BLaER1 treated with 17β-estradiol and CSF1 and Interleukin-3, amounts not matched to agents 10 nM and 100 nM (cell line): ENCODE data around the gene DERA.

Experiments used
- H3K27ac ChIP-seq, 11 experiments: shearing (Covaris generic); formaldehyde crosslinking; 2 replicates each; pipeline ENCODE4 v1.8.1; 2022
- H3K27me3 ChIP-seq, 11 experiments: shearing (Covaris generic); formaldehyde crosslinking; 2 replicates each; pipeline ENCODE4 v1.8.1; 2022
- H3K36me3 ChIP-seq, 11 experiments: shearing (Covaris generic); formaldehyde crosslinking; 2 replicates each; pipeline ENCODE4 v1.8.1; 2022
- H3K4me1 ChIP-seq, 10 experiments: shearing (Covaris generic); formaldehyde crosslinking; 2 replicates each; pipeline ENCODE4 v1.8.1; 2022
- H3K4me2 ChIP-seq, 11 experiments: shearing (Covaris generic); formaldehyde crosslinking; 2 replicates each; pipeline ENCODE4 v1.8.1; 2022
- H3K4me3 ChIP-seq, 10 experiments: shearing (Covaris generic); formaldehyde crosslinking; 2 replicates each; pipeline ENCODE4 v1.8.1; 2022
- H3K9ac ChIP-seq, 11 experiments: shearing (Covaris generic); formaldehyde crosslinking; 2 replicates each; pipeline ENCODE4 v1.8.1; 2022
- H3K9me3 ChIP-seq, 11 experiments: shearing (Covaris generic); formaldehyde crosslinking; replicated peaks in 1 of 11; 2 replicates each; pipeline ENCODE4 v1.8.1; 2022
- H4K20me1 ChIP-seq, 11 experiments: shearing (Covaris generic); formaldehyde crosslinking; 2 replicates each; pipeline ENCODE4 v1.8.1; 2022
- Cebpa-rat ChIP-seq, 11 experiments: shearing (Covaris generic); IDR thresholded peaks; 2 replicates each; pipeline ENCODE4 v1.8.1; 2022

Gene DERA

DNA sequence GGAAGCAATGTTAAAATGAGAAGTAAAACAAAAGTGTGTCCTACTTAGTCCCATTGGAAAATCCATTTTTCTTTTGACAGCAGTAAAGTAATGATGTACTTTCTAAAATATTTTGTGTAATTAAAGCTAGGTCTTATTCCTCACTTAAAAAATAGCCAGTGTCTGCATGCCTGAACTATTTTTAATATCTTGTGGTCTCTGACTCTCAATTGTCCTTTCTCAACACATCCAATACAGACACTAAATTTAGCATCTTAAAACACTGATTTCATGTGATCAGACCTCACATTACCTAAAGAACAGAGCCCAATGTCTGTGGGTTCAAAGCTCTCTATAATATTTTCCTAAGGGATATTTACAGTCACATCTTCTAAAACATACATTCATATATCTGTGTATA is 108.0 kb downstream of the DERA start:
- Histone ChIP-seq H4K20me1 (no peaks in the 10 kb centered on the region), H3K9ac (no peak overlapping the region), H3K27ac (no peak overlapping the region), H3K4me3 (no peak overlapping the region), H3K4me2 (no peak overlapping the region), H3K9me3 (peaks cover 53 to 73% (median 61%) of the 10 kb centered on the region in 11 experiments), H3K27me3 (no peaks in the 10 kb centered on the region), H3K4me1 (peaks cover 0 to 13% (median 0%) of the 10 kb centered on the region in 10 experiments; a peak in 9 of 20 replicates), H3K36me3 (peaks cover 35 to 80% (median 53%) of the 10 kb centered on the region in 11 experiments)
- no peak for TF ChIP-seq Cebpa-rat (IDR thresholded peaks at IDR 0.05)

DNA sequence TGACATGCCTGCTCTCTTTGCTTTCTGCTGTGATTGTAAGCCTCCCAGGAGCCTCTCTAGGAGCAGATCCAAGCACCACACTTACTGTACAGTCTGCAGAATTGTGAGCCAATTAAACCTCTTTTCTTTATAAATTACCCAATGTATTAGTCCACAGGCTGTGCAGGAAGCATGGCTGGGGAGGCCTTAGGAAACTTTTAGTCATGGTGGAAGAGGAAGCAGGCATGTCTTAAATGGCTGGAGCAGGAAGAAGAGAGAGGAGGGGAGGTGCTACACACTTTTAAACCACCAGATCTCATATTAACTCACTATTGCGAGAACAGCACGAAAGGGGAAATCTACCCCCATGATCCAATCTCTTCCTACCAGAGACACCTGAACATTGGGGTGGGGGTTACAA is 108.9 kb downstream of the DERA start:
- H3K4me2 ChIP-seq: peak overlapping the region in 4 of 11 experiments; percentile 8 to 43 (median 40); a peak in 6 of 22 replicates
- no peak overlapping the region for H3K4me3 ChIP-seq
- H3K27ac ChIP-seq: peak overlapping the region in 3 of 11 experiments; percentile 9 to 51 (median 31); a peak in 1 of 22 replicates
- H3K27me3 ChIP-seq: no peaks in the 10 kb centered on the region
- no peaks in the 10 kb centered on the region for H4K20me1 ChIP-seq
- no peak for TF ChIP-seq Cebpa-rat (IDR thresholded peaks at IDR 0.05)
- no peak overlapping the region for H3K9ac ChIP-seq
- peaks cover 0 to 13% (median 0%) of the 10 kb centered on the region in 10 experiments; a peak in 9 of 20 replicates for H3K4me1 ChIP-seq
- H3K9me3 ChIP-seq: peaks cover 44 to 65% (median 52%) of the 10 kb centered on the region in 11 experiments
- H3K36me3 ChIP-seq: peaks cover 26 to 75% (median 44%) of the 10 kb centered on the region in 11 experiments

DNA sequence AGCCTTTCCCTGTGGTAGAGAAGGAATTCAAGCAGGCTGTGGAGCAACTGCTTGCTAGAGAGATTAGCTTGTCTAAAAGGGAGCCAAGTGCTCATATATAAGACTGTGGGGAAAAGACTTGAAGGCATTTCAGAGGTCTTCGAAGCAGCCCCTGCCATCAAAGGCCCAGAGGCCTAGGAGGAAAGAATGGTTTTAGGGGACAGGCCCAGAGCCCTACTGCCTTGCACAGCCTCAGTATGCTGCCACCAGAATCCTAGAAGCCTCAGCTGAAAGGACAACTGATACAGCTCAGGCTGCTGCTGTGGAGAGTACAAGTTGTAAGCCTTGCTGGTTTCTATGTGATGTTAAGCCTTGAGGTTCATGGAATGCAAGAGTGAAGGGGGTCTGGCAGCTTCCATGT is 109.9 kb downstream of the DERA start:
- H3K9me3 ChIP-seq: peaks cover 34 to 55% (median 46%) of the 10 kb centered on the region in 11 experiments
- peaks cover 0 to 13% (median 0%) of the 10 kb centered on the region in 10 experiments; a peak in 9 of 20 replicates for H3K4me1 ChIP-seq
- H3K9ac ChIP-seq: no peak overlapping the region
- no peak overlapping the region for H3K4me3 ChIP-seq
- TF ChIP-seq Cebpa-rat (IDR thresholded peaks at IDR 0.05): no peak
- peaks cover 20 to 65% (median 35%) of the 10 kb centered on the region in 11 experiments; a peak in 21 of 22 replicates for H3K36me3 ChIP-seq
- H3K27ac ChIP-seq: no peak overlapping the region
- no peaks in the 10 kb centered on the region for H4K20me1 ChIP-seq
- no peak overlapping the region for H3K4me2 ChIP-seq
- no peaks in the 10 kb centered on the region for H3K27me3 ChIP-seq

DNA sequence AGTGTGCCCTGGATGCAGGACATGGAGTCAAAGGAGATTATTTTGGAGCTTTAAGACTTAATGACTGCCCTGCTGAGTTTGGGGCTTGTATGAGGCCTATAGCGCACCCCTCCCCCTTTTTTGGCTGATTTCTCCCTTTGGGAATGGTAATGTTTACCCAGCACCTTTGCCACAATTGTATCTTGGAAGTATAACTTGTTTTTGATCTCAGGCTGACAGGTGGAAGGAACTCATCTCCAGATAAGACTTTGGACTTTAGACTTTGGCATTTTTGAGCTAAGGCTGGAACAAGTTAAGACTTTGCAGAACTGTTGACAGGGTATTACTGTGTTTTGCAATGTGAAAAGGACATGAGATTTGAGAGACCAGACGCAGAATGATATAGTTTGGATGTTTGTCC is 110.5 kb downstream of the DERA start:
- H3K27ac ChIP-seq: no peak overlapping the region
- H3K4me3 ChIP-seq: no peak overlapping the region
- H3K4me2 ChIP-seq: no peak overlapping the region
- peaks cover 32 to 54% (median 44%) of the 10 kb centered on the region in 11 experiments for H3K9me3 ChIP-seq
- no peaks in the 10 kb centered on the region for H4K20me1 ChIP-seq
- no peaks in the 10 kb centered on the region for H3K27me3 ChIP-seq
- TF ChIP-seq Cebpa-rat (IDR thresholded peaks at IDR 0.05): no peak
- peaks cover 20 to 62% (median 35%) of the 10 kb centered on the region in 11 experiments; a peak in 21 of 22 replicates for H3K36me3 ChIP-seq
- H3K4me1 ChIP-seq: peaks cover 0 to 13% (median 0%) of the 10 kb centered on the region in 10 experiments; a peak in 9 of 20 replicates
- H3K9ac ChIP-seq: no peak overlapping the region

DNA sequence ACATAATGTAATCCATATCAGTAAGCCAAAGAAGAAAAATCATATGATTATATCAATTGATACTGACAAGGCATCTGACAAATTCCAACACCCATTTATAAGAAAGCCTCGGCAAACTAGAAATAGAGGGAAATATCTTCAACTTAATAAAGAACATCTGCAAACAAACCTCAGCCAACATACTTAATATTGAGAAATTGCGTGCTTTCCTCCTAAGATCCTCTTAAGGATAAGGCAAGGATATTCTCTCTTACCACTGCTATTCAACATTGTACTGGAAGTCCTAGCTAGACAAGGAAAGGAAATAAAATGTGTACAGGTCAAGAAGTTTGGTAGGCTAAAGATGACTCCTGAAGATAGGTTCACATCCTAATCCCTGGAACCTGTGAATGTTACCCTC is 115.9 kb downstream of the DERA start:
- Histone ChIP-seq H4K20me1 (no peaks in the 10 kb centered on the region), H3K4me2 (no peak overlapping the region)

DNA sequence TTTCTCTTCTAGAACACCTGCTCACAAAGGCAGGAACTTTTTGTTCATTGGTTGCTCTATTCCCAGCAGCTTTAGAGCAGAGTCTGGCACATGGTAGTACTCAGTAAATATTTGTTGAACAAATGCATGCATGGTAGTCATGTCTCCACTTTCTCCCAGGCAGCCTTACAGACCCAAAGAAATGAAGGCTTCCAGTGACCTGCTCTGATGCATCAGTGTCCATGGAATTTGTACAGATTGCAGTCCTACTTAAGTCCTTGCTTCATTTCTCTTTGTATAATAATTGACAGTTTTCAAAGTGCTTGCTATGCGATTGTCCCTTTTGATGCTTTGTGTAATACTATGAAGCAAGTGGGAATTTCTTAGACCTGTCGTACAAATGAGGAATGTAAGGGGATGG is 119.6 kb downstream of the DERA start:
- no peak overlapping the region for H3K9ac ChIP-seq
- H3K27ac ChIP-seq: no peak overlapping the region
- no peak overlapping the region for H3K4me2 ChIP-seq
- H3K36me3 ChIP-seq: peaks cover under 1 to 68% (median 13%) of the 10 kb centered on the region in 11 experiments; a peak in 17 of 22 replicates
- H3K4me1 ChIP-seq: no peaks in the 10 kb centered on the region
- H3K4me3 ChIP-seq: no peak overlapping the region
- no peaks in the 10 kb centered on the region for H4K20me1 ChIP-seq
- TF ChIP-seq Cebpa-rat (IDR thresholded peaks at IDR 0.05): no peak
- no peaks in the 10 kb centered on the region for H3K27me3 ChIP-seq
- H3K9me3 ChIP-seq: 0 out of 22 replicates have a peak, but pooled peaks cover 0 to 6% (median 0%) of the 10 kb centered on the region in 11 experiments

More for the DNA sequence above, 115.9 kb downstream of the DERA start:
- Histone ChIP-seq H3K27ac (no peak overlapping the region), H3K9me3 (peaks cover 8 to 30% (median 20%) of the 10 kb centered on the region in 11 experiments; a peak in 20 of 22 replicates), H3K4me3 (no peak overlapping the region), H3K36me3 (peaks cover 3 to 49% (median 17%) of the 10 kb centered on the region in 11 experiments; a peak in 16 of 22 replicates), H3K9ac (no peak overlapping the region), H3K4me1 (no peaks in the 10 kb centered on the region), H3K27me3 (no peaks in the 10 kb centered on the region)
- no peak for TF ChIP-seq Cebpa-rat (IDR thresholded peaks at IDR 0.05)

DNA sequence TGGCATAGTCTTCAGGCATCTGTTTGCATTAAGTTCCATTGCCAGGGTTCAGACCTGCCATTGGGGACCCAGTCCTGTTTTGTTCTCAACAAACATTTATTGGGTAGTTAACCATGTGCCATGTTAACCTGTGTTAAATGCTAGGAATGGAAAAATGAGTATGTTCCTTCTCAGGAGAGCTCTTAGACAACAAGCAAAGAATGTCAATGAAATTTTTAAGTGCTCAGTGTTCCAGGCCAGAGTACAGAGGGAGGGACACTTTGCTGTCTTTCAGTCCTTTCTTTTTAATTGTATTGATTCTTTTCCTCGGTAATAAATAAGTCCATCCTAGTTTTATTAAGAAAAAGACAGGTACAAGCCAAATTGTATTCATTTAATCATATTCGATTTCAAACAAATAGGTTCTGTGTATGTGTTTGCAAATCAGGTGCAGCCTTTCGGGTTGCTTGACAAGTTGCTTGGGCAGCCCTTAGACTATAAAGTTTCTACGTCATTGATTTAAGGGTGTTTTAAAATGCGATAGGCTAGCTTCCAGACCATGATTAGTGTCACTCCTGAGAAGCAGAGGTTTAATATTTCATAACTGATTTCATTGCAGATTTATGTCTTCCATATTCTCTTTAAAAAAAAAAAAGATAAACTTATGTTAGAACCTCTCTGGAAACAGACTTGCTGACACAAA is 123.1 kb downstream of the DERA start:
- Histone ChIP-seq H3K36me3 (peaks cover 7 to 89% (median 30%) of the 10 kb centered on the region in 11 experiments; a peak in 19 of 22 replicates), H3K9me3 (no peaks in the 10 kb centered on the region), H3K4me3 (no peak overlapping the region), H3K27me3 (no peaks in the 10 kb centered on the region), H3K27ac (no peak overlapping the region), H4K20me1 (no peaks in the 10 kb centered on the region), H3K4me1 (no peaks in the 10 kb centered on the region), H3K9ac (no peak overlapping the region), H3K4me2 (no peak overlapping the region)
- no peak for TF ChIP-seq Cebpa-rat (IDR thresholded peaks at IDR 0.05)

DNA sequence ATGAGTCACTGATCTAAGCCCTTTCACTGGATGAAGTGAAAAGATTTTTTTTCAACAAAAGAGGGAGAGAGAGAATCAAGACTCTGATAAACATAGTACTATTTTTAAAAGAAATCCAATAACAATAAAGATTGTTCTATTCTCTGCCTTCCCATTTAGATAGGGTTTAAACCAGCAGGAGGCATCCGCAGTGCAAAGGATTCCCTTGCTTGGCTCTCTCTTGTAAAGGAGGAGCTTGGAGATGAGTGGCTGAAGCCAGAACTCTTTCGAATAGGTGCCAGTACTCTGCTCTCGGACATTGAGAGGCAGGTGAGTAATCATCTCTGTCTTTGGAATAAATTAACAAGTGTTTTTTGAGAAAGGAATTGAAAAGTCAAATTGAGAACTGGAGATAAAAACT is 124.9 kb downstream of the DERA start:
- Histone ChIP-seq H3K36me3 (peaks cover 7 to 85% (median 28%) of the 10 kb centered on the region in 11 experiments; a peak in 19 of 22 replicates), H3K27ac (no peak overlapping the region), H3K4me2 (no peak overlapping the region), H3K27me3 (no peaks in the 10 kb centered on the region), H4K20me1 (no peaks in the 10 kb centered on the region), H3K9me3 (no peaks in the 10 kb centered on the region), H3K4me3 (no peak overlapping the region), H3K9ac (no peak overlapping the region), H3K4me1 (no peaks in the 10 kb centered on the region)
- TF ChIP-seq Cebpa-rat (IDR thresholded peaks at IDR 0.05): no peak

DNA sequence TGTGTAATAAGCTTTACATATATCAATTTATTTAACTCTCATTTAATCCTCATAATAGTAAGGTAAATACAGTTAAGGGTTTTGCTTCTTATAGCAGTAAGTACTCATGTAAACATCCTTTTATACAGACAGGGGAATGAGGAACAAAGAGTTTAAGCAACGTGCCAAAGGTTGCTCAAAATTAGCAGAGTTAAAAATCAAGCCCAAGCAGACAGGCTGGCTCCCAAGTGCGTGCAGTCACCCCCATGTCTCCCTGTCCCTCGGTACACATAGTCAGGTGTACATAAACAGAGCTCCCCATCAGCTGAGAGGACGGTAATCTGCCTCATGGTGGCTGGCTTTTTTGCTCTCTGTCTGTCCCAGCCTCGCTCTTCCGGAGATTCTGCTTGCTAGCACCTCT is 126.4 kb downstream of the DERA start:
- no peak for TF ChIP-seq Cebpa-rat (IDR thresholded peaks at IDR 0.05)
- Histone ChIP-seq H3K36me3 (peaks cover 7 to 73% (median 23%) of the 10 kb centered on the region in 11 experiments; a peak in 19 of 22 replicates), H3K4me3 (no peak overlapping the region), H3K27ac (no peak overlapping the region), H4K20me1 (no peaks in the 10 kb centered on the region), H3K4me1 (no peaks in the 10 kb centered on the region), H3K9ac (no peak overlapping the region), H3K27me3 (no peaks in the 10 kb centered on the region), H3K4me2 (no peak overlapping the region), H3K9me3 (no peaks in the 10 kb centered on the region; a peak in 1 of 22 replicates)
